ENCODE data around the gene RTL5.

The RTL5 gene

GRCh38 chrX:72110051-72110875, 21.5 kb downstream of the RTL5 start:
- DNase-seq (ENCODE audit: low read depth, low spot score): no peak

- DNase-seq (ENCODE audit: low read depth, low spot score): no peak
These were observed 23.0 kb downstream of the RTL5 start for GRCh38 chrX:72108666-72109065.

GRCh38 chrX:72107841-72108595, 23.7 kb downstream of the RTL5 start:
- DNase-seq (ENCODE audit: low read depth, low spot score): no peak

GRCh38 chrX:72107320-72107719, 24.4 kb downstream of the RTL5 start:
- no peak for DNase-seq (ENCODE audit: low read depth, low spot score)

- no peak for DNase-seq (ENCODE audit: low read depth, low spot score)
These were observed 26.3 kb downstream of the RTL5 start for GRCh38 chrX:72105436-72105835.

- DNase-seq (ENCODE audit: low read depth, low spot score): no peak
These were observed 29.0 kb downstream of the RTL5 start for GRCh38 chrX:72102760-72103159.

- DNase-seq (ENCODE audit: low read depth, low spot score): no peak
These were observed 29.6 kb downstream of the RTL5 start for GRCh38 chrX:72102126-72102525.

- DNase-seq (ENCODE audit: low read depth, low spot score): no peak
These were observed 30.1 kb downstream of the RTL5 start for GRCh38 chrX:72101597-72102037.

- DNase-seq (ENCODE audit: low read depth, low spot score): no peak
These were observed 30.8 kb downstream of the RTL5 start for GRCh38 chrX:72100824-72101351.

- DNase-seq (ENCODE audit: low read depth, low spot score): no peak
These were observed 31.5 kb downstream of the RTL5 start for GRCh38 chrX:72100051-72100755.

GRCh38 chrX:72097098-72097497, 34.6 kb downstream of the RTL5 start:
- no peak for DNase-seq (ENCODE audit: low read depth, low spot score)

- no peak for DNase-seq (ENCODE audit: low read depth, low spot score)
These were observed 36.3 kb downstream of the RTL5 start for GRCh38 chrX:72095370-72095769.

- DNase-seq (ENCODE audit: low read depth, low spot score): peak; percentile 16
These were observed 36.8 kb downstream of the RTL5 start for GRCh38 chrX:72094894-72095293.

- no peak for DNase-seq (ENCODE audit: low read depth, low spot score)
These were observed 42.5 kb downstream of the RTL5 start for GRCh38 chrX:72089254-72089653.

- no peak for DNase-seq (ENCODE audit: low read depth, low spot score)
These were observed 43.0 kb downstream of the RTL5 start for GRCh38 chrX:72088761-72089160.

- DNase-seq (ENCODE audit: low read depth, low spot score): no peak
These were observed 44.7 kb downstream of the RTL5 start for GRCh38 chrX:72086995-72087394.

- no peak for DNase-seq (ENCODE audit: low read depth, low spot score)
These were observed 47.6 kb downstream of the RTL5 start for GRCh38 chrX:72084114-72084513.

GRCh38 chrX:72083291-72083690, 48.4 kb downstream of the RTL5 start:
- DNase-seq (ENCODE audit: low read depth, low spot score): no peak

- DNase-seq (ENCODE audit: low read depth, low spot score): no peak
These were observed 50.0 kb downstream of the RTL5 start for GRCh38 chrX:72081605-72082320.

GRCh38 chrX:72080800-72081199, 50.9 kb downstream of the RTL5 start:
- DNase-seq (ENCODE audit: low read depth, low spot score): no peak

- no peak for DNase-seq (ENCODE audit: low read depth, low spot score)
These were observed 51.6 kb downstream of the RTL5 start for GRCh38 chrX:72080150-72080549.

Data from astrocyte of the hippocampus (primary cell).